Measurements from ENCODE around the gene TPD52L1.

The TPD52L1 gene

GRCh38 chr6:125215252-125215819 lies 61.8 kb downstream of the TPD52L1 start:
- DNase-seq: no peak

GRCh38 chr6:125216015-125216414 lies 62.4 kb downstream of the TPD52L1 start:
- DNase-seq: no peak

GRCh38 chr6:125217369-125217768 lies 63.8 kb downstream of the TPD52L1 start:
- DNase-seq: no peak

GRCh38 chr6:125217992-125218391 lies 64.4 kb downstream of the TPD52L1 start:
- DNase-seq: no peak

- no peak for DNase-seq
Measured at GRCh38 chr6:125219361-125219895, 65.9 kb downstream of the TPD52L1 start.

- DNase-seq: no peak
Measured at GRCh38 chr6:125220712-125221111, 67.1 kb downstream of the TPD52L1 start.

- no peak for DNase-seq
Measured at GRCh38 chr6:125222531-125223455, 69.2 kb downstream of the TPD52L1 start.

GRCh38 chr6:125224231-125224861 lies 70.8 kb downstream of the TPD52L1 start:
- DNase-seq: no peak

GRCh38 chr6:125227244-125227643 lies 73.7 kb downstream of the TPD52L1 start:
- DNase-seq: no peak

GRCh38 chr6:125228981-125229479 lies 75.5 kb downstream of the TPD52L1 start:
- DNase-seq: no peak

- no peak for DNase-seq
Measured at GRCh38 chr6:125230674-125231073, 77.1 kb downstream of the TPD52L1 start.

GRCh38 chr6:125231133-125231532 lies 77.6 kb downstream of the TPD52L1 start:
- no peak for DNase-seq

GRCh38 chr6:125231574-125232343 lies 78.2 kb downstream of the TPD52L1 start:
- no peak for DNase-seq

GRCh38 chr6:125232466-125232865 lies 78.9 kb downstream of the TPD52L1 start:
- DNase-seq: no peak

- no peak for DNase-seq
Measured at GRCh38 chr6:125233202-125233601, 79.6 kb downstream of the TPD52L1 start.

- DNase-seq: no peak
Measured at GRCh38 chr6:125236536-125237327, 83.2 kb downstream of the TPD52L1 start.

GRCh38 chr6:125237764-125238163 lies 84.2 kb downstream of the TPD52L1 start:
- no peak for DNase-seq

GRCh38 chr6:125245109-125245508 lies 91.5 kb downstream of the TPD52L1 start:
- no peak for DNase-seq

- peak; percentile 98 for DNase-seq
Measured at GRCh38 chr6:125245523-125246264, 92.1 kb downstream of the TPD52L1 start.

GRCh38 chr6:125246566-125246965 lies 93.0 kb downstream of the TPD52L1 start:
- DNase-seq: no peak

GRCh38 chr6:125248136-125248535 lies 94.6 kb downstream of the TPD52L1 start:
- DNase-seq: no peak

Measured in NCI-H146 (cell line).